ENCODE data around the gene TEX29.

TEX29 gene

DNA sequence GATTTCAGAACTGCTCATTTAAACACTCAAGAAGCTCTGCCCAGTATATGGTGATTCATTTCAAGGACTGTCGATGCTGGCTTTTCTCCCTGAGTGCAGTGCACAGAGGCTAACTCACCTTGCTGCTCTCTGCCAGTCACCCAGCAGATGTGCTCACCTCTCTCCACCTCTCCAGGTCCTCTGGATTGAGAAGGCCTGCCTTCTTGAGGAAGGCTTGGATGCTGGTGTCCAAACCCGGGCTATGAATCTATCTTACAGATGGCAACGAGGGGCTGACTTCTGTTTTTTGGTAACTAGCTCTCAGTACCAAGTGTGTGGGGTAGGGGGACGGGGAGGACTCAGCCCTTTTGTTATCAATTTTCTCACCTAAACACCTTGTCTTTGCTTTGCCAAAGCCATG is 47.6 kb downstream of the TEX29 start:
- no peak for DNase-seq (ENCODE audit: low read depth in 2 of 2)

DNA sequence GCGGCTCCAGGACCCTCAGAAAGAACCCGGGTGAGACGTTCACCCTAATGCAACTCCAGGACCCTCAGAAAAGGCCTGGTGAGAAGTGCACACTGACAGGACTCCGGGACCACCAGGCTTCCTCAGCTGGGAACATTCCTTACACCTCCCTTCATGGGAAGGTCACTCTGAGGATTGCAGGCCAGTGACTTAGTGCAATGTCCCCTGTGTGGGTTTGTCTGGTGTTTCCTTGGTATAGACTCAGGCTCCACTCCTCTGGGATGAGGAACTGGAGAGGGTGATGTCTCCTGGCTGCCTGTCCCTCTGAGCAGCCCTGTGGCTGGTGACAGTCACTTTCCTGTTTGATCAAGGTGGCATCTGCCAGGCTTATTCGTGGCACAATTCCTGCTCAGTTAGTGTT is 49.7 kb downstream of the TEX29 start:
- no peak for DNase-seq (ENCODE audit: low read depth in 2 of 2)

DNA sequence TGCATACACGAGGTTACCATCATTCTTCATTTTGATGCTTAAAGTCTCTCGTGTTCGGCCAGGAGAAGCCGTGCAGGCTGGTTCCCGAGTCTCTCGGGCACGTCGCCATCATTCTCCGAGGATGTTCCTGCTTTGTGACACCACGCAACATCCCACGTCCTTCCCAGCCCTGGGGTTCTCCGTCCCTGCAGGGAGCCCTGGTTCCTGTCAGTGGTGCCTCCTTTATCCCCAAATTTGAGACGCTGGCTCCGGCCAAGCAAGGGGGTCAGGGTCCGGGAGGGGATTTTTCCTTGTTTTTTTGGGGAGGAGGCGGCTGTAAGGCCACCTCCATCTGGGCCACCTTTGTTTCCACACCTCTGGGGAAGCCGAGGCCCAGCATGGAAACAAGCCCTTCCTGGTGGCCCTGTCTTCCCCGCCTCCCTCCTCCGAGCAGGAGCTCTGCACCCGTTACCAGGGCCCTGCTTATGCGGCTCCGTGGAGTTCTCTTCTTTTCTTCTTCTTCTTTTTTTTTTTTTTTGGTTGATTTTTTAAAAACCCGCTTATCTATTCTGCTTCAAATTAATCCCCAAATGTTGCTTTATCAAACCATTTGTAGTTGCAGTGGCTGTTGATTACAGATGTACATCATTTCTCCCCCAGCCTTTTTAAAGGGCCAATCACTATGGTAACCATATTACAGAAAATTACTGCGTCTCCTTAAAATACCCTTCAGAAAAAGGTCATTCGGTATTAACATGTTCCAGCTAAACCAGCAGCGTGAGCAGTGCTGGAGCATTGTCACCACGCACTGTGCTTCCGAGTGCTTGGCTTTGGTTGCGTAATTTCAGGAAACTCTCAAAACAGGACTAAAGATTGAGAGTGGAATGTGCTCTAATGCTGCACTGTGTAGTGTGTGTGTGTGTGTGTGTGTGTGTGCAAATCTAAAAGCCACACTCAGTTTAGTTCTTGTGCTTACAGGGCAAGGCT is 50.4 kb downstream of the TEX29 start:
- DNase-seq (ENCODE audit: low read depth in 2 of 2), result peak in 1 of 2 experiments; percentile 9

DNA sequence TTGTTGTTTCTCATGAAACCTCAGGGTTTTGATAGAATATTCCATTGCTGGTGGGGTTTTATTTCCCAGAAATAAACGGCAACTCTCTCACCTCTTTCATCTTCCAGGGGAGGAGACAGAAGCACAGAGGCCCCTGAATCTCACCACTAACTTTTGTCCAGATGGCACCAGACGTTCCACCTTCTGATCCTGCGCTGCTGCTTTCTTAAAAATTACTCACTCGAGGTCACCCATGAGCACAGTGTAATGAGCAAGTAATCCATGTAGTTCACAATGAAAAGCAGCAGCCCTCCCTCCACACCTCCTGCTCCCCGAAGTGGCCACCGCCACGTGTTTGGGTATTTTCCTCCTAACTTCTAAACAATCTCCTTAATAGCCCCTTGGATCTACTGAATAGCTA is 51.3 kb downstream of the TEX29 start:
- DNase-seq (ENCODE audit: low read depth in 2 of 2), result no peak

DNA sequence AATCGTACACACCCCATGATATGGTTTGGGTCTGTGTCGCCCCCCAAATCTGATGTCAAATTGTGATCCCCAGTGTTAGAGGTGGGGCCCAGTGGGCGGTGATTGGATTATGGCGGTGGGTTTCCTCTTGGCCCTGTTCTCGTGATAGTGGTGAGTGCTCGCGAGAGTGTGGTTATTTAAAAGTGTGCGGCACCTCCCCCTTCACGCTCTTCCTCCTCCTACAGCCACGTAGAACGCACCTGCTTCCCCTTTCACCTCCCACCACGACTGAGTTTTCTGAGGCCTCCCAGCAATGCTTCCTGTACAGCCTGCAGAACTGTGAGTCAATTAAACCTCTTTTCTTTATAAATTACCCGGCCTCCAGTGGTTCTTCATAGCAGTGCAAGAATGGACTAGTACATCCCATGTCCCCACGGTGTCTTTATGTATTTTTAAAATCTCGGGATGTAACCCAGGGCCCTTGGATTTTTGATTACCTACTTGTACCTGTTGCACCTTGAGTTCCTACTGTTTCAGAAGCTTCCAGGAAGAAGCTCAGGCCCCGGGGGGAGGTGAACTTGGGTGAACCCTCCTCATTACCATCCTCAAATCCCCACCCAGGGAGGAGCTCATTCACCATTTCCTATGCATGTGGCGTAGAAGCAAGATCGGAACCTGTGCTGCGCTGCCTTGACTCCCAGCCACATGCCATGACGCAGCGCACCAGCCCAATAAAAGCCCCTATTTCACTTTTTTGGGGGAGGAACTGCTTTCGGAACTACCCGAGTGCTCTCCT is 52.4 kb downstream of the TEX29 start:
- no peak for DNase-seq (ENCODE audit: low read depth in 2 of 2)

DNA sequence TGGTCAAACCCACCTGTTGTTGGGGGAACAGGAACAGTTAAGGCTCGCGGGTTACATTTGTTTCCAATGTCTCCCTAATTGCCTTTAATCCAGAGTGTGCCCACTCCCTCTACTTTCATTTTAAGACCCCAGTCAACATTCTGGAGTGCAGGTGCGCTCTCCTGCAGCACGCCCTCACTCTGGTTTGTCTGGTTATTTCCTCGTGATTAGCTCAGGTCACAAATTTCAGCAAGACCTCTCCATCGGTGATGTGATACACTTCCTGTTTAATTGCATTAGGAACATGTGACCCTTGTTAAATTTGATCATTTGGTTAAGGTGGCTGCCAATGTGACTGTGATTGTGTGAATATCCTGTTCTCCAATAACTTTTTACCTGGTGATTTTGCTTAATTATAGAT is 53.0 kb downstream of the TEX29 start:
- no peak for DNase-seq (ENCODE audit: low read depth in 2 of 2)

DNA sequence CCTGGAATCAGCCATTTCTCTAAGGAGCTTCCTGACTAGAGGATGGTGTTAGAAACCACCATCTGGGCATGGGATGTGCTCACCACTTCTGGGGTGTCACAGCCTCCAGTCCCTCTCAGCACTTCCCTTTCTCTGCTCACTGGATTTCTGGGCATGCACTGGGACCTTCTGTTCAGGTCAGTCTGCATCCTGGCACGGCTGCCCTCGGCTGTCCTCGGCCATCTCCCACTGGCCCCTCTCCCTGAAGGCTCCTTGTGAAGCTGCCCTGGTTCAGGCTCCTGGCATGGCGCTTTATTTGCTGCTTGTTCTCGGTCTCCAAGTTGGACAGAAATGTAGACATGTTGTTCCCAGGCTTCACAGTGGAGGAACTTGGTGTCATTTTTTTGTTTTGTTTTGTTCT is 60.0 kb downstream of the TEX29 start:
- DNase-seq (ENCODE audit: low read depth in 2 of 2), result no peak

DNA sequence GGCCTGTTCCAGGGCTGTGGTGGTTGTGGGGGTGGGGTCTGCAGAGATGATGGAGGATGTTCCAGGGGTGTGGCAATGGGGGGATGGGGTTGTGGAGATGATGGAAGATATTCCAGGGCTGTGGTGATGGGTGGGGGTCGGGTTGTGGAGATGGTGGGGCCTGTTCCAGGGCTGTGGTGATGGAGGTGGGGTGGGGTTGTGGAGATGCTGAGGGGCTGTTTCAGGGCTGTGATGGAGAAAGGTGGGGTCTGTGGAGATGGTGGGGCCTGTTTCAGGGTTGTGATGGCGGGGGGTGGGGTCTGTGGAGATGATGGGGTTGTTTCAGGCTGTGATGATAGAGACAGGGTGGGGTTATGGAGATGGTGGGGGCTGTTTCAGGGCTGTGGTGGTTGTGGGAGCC is 62.0 kb downstream of the TEX29 start:
- no peak for DNase-seq (ENCODE audit: low read depth in 2 of 2)

DNA sequence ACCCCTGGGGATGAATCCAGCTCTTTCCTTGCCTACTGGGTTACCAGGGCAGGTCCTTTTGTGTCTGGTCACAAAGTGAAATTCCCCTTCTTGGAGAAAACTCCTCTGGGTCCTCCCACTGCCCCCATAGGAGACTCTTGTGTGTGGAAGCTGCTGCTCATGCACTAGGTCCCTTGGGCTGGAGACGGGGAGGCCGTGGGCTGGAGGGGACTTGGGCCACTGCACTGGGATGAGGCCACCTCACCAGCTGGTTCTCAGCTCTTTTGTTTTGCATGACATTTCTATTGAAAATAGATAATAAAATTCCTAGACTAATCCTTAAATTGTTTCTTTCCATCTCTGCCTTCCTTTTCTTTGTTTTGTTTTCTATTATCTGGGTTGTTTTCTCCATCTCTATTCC is 62.4 kb downstream of the TEX29 start:
- DNase-seq (ENCODE audit: low read depth in 2 of 2), result no peak

DNA sequence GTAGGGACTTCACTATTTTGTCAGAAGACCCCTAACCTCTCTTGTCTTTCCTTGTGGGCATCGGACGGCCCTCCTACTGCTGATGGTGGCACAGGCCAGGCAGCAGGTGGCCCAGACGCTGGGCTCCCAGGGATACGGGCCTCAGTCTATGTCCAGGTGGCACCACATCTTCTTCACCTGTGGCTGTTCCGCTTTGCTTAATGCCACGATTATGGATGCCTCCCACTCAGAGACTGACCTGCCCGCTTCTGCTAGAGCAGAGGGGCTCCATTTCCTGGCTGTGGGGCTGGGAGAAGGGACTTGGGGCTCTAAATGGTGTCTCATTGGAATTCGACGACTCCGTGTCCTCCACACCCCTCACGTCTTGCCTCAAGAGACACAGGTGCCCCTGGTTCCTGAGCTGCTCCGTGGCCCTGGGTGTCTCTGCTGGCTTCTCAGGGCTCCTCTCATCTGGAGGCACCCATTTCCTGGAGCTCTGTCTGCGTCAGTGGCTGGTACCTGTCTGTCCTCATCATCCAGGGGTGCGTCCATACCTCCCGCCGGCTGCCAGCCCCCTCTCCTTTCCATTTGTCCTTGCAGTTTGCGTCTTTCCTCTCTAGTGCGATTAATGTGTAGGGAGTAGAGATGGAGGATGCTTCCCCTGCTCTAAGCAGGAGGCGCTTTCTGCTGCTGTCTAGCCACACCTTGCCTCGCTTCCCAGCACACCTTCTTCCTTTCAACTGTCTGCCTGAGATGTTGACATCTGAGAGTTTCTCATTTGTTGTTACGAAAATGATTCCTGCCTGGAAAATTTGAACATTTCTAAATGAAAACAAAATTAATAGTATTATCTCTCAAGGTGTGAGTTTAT is 63.4 kb downstream of the TEX29 start:
- DNase-seq (ENCODE audit: low read depth in 2 of 2), result no peak

DNA sequence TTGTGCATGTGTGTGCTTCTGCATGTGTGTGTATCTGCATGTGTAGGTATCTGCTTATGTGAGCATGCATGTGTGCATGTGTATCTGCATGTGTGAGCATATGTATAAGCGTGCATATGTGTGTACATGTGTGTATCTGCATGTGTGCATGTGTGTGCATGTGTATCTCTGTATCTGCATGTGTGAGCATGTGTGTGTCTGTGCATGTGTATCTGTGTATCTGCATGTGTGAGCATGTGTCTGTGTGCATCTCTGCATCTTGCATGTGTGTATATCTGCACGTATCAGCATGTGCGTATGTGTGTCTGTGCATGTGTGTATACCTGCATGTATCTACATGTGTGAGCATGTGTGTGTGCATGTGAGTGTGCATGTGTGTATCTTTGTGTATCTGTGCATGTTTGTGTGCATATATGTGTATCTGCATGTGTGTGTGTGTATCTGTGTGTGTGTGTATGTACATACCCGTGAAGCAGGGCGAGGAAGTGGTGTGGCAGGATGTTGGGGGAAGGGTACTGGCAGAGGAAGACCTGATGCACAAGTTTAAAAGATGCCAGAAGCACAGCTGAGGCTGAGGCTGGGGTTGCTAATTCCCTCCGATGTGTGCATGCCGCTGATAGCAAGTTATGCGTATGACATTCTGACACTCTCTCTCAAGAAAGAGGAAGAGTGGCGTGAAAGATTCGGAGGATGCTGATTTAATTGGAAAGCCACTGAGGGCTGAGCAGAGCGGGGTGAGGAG is 64.2 kb downstream of the TEX29 start:
- DNase-seq (ENCODE audit: low read depth in 2 of 2), result no peak

DNA sequence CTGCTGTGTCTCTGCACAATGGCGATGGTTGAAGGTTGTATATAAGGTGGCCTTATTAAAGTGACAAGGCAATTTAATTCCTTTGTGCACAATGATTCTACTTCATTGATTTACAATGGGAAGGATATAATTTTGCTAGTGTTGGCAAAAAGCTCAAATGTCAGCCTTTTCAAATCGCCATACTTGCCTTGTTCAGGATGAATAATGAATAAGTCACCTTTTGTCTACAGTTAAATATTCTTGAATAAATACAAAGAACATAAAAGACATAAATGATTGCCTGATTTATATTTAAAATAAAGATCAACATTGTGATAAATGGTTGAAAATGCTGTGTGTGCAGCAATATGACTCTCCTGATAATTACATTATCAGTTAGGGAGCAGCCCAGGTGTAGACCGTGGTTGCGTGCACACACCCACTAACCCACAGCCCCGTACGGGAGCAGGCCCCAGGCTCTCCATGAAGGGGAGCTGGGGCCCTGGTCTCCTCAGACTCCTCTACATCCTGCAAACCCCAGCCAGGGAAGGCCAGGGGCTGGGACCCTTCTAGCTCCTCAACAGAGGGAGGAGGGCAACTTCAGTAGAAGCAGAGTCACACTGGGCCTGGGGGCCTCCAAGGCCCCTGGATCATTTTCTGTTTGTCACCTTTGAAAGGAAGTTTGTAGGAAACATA is 64.9 kb downstream of the TEX29 start:
- no peak for DNase-seq (ENCODE audit: low read depth in 2 of 2)

DNA sequence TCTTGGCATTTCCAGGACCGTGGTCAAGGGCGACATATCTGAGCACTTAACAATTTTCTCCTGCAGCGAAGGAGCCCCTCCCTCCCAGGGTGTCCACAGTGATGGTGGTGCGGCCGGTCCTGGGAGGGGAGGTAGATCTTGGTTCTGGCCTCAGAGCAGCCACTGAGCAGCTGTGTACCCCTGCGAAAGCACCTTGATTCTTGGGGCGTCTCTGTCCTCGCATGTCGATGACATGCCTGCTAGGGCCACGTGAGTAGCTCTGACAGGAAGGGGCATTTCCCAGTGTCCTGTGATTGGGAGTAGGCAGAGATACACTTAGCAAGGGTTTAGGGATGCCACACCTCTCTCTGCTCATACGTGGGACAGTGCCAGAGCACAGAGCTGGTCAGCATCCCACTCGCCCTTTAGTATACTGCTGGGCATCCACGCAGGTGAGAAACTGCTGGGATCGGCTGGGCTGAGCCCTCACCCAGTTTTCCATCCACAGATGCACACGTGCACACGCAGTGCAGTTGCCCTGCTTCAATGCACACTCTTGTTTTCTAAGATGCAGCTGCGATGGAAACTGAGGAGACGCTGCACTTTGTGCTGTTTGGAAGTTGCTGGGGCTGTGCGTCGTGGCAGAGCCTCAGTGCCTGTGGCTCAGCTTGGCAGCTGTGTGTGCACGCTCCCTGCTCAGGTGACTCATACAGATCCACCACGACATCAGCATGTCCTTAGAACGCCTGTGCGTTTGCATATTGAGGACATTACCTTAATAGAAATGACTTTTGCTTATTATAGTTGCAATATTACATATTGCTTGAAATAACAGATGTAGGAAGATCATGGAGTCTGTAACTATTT is 66.8 kb downstream of the TEX29 start:
- no peak for DNase-seq (ENCODE audit: low read depth in 2 of 2)

DNA sequence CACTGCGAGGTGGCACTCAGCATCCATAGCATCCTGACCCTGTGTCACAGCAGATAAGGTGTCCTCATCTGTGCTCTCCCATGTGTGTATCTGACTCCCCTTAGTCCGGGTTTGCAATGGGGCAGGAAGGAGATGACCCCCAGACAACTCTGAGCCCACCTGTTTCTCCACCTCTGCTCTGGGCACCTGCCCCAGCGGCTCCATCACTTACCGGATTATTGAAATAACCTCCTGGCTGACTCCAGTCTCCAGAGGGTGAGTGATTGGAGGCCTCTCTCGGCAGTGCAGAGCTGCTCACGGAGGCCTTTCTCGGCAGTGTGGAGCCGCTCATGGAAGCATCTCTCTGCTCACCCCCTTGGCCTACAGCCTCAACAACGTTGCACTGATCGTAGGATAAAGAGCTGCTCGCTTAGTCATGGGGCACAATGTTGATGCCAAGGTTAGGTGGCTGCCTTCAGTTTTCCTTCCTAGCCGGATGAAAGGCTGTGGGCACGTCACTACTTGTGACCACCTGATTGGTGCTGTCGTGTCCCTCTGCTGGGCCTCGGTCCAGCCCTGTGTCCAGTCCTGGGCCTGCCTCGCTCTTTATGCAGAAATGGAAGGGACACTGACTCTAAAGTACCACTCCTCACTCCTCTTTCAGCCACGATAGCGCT is 67.6 kb downstream of the TEX29 start:
- DNase-seq (ENCODE audit: low read depth in 2 of 2), result no peak

DNA sequence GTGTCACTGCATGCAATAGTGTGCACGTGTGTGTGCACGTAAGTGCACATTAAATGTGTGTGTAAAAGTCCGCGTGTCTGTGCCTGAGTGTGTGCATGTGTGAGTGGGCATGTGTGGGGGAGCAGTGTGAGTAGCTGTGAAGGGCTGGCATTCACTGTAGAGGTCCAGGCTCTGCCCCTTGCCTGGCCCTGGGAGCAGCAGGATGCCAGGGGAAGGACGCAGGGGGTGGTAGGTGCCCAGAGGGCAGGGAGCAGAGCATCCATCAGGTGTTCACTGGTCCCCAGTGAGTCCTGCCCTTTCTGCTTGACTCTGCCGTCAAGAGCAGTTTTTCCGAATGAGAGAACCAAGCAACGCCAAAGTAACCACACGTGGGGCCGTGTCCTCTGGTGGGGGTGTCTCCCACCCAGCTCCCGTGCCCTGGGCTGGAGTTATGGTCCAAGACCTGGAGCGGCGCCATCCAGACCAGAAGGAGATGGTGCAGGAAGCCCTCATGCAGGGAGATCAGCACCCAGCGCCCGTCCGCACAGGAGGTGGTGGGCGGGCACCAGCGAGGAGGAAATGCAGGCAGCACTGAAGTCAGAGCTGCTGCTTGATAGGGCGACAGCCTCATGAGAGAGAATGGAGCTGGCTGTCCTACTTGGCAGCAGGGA is 68.5 kb downstream of the TEX29 start:
- DNase-seq (ENCODE audit: low read depth in 2 of 2), result no peak

DNA sequence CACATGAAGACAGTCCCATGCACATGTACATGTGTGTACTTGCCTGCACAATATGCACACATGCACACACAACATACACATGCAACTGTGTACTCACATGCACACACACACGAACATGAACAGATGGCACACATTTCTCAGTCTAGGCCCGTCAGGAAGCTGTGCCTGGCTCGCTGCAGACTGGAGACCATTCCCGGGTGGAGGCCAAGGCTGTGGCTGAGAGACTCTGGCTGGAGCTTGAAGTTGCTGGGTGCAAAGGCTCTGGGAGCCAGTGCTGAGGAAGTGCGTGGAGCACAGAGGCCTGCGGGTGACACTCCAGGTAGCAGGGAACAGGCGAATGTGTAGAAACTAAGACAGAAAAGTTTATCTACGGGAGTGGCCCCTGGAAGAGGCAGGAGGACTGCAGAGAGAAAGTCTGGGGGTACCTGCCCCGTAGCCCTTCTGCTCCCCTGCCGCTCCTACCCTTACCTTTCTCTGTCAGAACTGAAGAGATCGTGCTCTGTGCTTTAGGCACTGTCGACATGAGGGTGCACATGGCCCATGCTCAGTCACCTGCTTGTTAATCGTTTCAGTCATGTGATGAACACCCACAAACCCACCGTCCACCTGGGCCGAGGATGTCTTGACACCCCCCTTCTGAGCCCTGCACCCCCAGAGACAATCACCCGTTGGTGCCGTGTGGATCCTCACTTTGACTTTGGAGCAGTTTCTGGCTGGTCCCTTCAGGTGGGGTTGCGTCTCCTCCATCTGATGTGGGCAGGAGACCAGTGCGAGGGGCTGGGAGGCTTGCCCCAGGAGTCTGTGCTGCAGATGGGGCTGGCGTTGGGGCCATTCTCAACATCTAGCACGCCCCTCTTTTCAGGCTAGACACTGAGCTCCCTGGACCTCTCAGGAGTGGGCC is 69.4 kb downstream of the TEX29 start:
- no peak for DNase-seq (ENCODE audit: low read depth in 2 of 2)

DNA sequence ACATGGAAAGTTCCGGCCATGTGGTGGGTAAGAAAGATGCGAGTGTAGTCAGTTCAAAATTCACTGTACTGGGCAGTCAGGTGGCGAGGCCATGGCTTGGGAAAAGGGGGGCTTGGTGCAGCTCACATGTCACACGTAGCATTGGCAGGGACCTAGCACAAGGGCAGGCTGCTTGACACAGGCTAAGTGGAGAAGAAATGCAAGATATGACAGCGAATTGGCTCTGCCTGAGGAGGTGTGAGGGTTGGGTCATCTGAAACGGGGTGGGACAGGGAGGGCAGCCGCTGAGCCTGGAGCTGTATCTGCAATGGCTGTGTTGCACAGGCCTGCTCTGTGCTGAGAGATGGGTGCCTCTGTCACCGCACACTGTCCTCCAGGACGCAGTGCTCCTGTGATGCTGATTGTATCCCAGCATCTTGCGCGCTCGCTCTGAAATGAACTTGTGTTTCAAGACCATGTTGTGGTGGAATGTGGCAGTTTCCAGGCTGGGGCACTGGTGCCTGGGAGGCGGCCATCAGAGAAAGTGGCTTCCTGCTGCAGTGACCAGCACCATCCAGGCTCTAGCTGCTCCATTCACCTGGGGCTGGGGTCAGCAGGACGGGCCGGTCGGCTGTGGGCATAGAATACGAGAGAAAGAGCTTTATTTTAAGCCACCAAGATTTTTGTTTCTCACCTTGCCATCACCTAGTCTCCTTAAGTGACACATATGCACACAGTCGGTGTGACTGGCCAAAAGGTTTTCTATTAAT is 70.3 kb downstream of the TEX29 start:
- DNase-seq (ENCODE audit: low read depth in 2 of 2), result no peak

All from fibroblast of skin of left biceps (primary cell).